LNCaP clone FGC (cell line): ENCODE results near the gene PAQR5.
"Not testable (repeated sequence)": the region's sequence is repeated elsewhere in the genome, so short reads cannot be mapped to it uniquely, and the experiment has no call there.

Experiments
- DNase-seq: peaks from one replicate; pipeline ENCODE4 v3.0.0-alpha.2; 2011; ENCODE audit warnings: low read depth
- H3K4me3 ChIP-seq: 2 replicates; pipeline ENCODE4 v1.5.1; 2011; ENCODE audit warnings: mild to moderate bottlenecking, low read depth, low read length, control low read depth
- CTCF ChIP-seq: IDR thresholded peaks from 2 replicates; pipeline ENCODE4 v1.5.1; 2012; ENCODE audit warnings: mild to moderate bottlenecking; ENCODE audit not compliant: control insufficient read depth, insufficient read depth; ENCODE audit errors: extremely low read depth

Gene PAQR5

GRCh38 chr15:69434679-69435078 is 136.0 kb downstream of the PAQR5 start:
- TF ChIP-seq CTCF: no peak
- DNase-seq: no peak
- H3K4me3 ChIP-seq: no peak overlapping the region

DNA sequence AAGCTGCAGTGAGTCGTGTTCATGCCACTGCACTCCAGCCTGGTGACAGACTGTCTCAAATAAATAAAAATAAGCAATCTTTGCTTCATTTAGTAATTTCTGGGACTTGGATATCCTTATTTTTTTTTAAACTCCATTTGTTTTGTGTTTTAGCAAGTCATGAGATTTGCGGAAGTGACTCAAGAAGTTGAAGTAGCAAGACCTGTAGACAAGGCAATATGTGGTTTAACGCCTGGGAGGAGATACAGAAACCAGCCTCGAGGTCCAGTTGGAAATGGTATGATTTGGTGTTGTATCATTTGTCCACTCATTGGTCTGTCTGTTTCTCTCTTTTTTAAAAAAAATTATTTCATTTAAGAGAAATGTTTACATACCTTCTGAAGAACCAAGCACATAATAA is 137.3 kb downstream of the PAQR5 start:
- no peak overlapping the region for H3K4me3 ChIP-seq
- DNase-seq: no peak
- no peak for TF ChIP-seq CTCF

- no peak overlapping the region for H3K4me3 ChIP-seq
- no peak for TF ChIP-seq CTCF
- DNase-seq: no peak
Observed at GRCh38 chr15:69436951-69437350, 138.2 kb downstream of the PAQR5 start.

DNA sequence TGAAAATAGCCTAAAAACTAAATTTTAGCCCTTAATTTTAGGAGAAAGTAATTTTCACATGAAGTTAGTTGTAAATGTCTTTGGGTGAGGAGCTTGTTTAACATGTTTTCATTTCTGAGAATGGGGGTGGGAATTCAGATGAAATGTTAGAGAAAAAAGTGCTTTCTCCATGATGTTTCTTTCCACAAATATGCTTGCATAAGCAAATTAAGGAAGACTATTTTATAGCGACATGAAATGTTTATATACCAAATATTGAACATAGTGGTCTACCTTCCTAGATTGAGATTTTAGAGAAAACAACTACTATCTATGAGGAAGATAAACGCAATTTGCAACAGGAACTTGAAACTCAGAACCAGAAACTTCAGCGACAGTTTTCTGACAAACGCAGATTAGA is 140.9 kb downstream of the PAQR5 start:
- no peak for TF ChIP-seq CTCF
- H3K4me3 ChIP-seq: no peak overlapping the region
- no peak for DNase-seq

DNA sequence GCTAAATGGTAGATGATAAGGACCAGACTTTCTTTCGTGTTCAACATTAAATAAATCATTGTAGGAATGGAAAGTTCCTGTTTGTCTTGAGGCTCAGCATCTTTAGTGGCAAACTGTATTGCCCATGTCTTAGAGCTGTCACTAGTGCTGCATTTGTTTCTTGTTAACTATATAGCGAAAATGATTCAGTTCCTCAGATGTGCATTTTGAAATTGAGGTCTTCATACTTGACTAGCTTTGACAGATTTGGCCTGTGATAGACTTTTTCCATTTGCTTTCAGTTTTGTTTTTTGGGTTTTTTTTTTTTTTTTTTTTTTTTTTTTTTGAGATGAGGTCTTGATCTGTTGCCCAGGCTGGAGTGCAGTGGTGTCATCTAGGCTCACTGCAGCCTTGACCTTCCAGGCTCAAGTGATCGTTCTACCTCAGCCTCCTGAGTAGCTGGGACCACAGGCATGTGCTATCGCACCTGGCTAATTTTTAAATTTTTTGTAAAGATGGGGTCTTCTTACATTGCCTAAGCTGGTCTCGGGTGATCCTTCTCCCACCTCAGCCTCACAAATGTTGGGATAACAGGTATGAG is 144.4 kb downstream of the PAQR5 start:
- H3K4me3 ChIP-seq: no peak overlapping the region
- no peak for TF ChIP-seq CTCF
- DNase-seq: no peak

DNA sequence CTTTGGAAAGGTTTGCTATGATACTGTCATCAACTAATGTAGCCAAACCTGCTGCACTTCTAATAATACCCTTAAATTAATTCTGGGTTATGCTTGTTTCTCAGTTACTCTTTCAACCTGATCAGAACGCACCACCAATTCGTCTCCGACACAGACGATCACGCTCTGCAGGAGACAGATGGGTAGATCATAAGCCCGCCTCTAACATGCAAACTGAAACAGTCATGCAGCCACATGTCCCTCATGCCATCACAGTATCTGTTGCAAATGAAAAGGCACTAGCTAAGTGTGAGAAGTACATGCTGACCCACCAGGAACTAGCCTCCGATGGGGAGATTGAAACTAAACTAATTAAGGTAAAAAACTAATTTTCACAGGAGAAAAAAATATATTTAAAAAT is 146.0 kb downstream of the PAQR5 start:
- no peak for DNase-seq
- TF ChIP-seq CTCF: no peak
- no peak overlapping the region for H3K4me3 ChIP-seq

DNA sequence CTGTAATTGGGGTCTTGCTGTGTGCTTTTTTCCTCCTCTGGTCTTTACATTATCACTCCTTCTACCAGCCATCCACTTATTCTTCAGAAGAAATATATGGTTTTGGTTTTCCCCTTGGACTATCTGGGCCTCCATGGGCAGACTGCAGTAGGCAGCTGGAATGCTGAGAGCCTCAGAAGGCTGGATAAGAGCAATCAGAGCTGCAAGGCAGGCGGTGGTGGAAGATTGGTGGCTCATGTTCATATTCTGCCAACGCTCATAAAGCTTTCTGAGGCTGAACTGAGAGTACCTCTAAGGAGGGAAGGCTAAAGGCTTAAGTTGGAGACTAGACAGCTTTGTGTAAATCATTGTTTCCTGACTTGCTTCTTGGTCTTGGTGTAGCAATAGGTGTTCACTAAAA is 148.2 kb downstream of the PAQR5 start:
- no peak for DNase-seq
- TF ChIP-seq CTCF: no peak
- H3K4me3 ChIP-seq: no peak overlapping the region

DNA sequence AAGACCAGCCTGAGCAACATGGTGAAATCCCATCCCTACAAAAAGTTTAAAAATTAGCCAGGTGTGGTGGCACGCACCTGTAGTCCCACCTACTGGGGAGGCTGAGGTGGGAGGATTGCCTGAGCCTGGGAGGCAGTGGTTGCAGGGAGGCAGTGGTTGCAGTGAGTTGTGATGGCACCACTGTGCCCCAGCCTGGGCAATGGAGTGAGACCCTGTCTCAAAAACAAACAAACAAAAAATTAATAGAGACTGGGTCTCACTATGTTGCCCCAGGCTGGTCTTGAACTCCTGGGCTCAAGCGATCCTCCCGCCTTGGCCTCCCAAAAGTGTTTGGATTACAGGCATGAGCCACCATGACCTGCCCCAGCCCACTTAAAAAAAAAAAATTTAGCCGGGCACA is 151.5 kb downstream of the PAQR5 start:
- not testable (repeated sequence) for H3K4me3 ChIP-seq, DNase-seq
